Suprapubic skin (tissue), 4 donors: ENCODE data around the gene PARP15.

ENCODE experiments used
- POLR2A ChIP-seq, 2 donors: fragments of 450-650 bp; IDR thresholded peaks; one replicate each; pipeline ENCODE4 v1.6.1; 2017; ENCODE audit warnings: antibody characterized with exemption in 2 of 2, mild to moderate bottlenecking in 2 of 2, moderate library complexity in 2 of 2
- POLR2AphosphoS5 ChIP-seq, 3 donors: sonication (generic); formaldehyde crosslinking; IDR thresholded peaks; one replicate each; pipeline ENCODE4 v1.6.1; 2017; ENCODE audit warnings: antibody characterized with exemption in 3 of 3
- TF ChIP-seq, protein P1 (sequence below), 2 donors: fragments of 200-600 bp in 1 of 2; fragments of 450-650 bp in 1 of 2; sonication (generic) in 1 of 2; IDR thresholded peaks; one replicate each; pipeline ENCODE4 v1.5.1; 2016 to 2019; ENCODE audit warnings: antibody characterized with exemption in 2 of 2, mild to moderate bottlenecking in 1 of 2, moderate library complexity in 1 of 2

- TF ChIP-seq POLR2A (IDR thresholded peaks at IDR 0.05): no peak
- TF ChIP-seq, protein P1, sequence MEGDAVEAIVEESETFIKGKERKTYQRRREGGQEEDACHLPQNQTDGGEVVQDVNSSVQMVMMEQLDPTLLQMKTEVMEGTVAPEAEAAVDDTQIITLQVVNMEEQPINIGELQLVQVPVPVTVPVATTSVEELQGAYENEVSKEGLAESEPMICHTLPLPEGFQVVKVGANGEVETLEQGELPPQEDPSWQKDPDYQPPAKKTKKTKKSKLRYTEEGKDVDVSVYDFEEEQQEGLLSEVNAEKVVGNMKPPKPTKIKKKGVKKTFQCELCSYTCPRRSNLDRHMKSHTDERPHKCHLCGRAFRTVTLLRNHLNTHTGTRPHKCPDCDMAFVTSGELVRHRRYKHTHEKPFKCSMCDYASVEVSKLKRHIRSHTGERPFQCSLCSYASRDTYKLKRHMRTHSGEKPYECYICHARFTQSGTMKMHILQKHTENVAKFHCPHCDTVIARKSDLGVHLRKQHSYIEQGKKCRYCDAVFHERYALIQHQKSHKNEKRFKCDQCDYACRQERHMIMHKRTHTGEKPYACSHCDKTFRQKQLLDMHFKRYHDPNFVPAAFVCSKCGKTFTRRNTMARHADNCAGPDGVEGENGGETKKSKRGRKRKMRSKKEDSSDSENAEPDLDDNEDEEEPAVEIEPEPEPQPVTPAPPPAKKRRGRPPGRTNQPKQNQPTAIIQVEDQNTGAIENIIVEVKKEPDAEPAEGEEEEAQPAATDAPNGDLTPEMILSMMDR (IDR thresholded peaks at IDR 0.05): no peak
- TF ChIP-seq POLR2AphosphoS5 (IDR thresholded peaks at IDR 0.05): no peak
These were observed 41.4 kb upstream of the PARP15 start for GRCh38 chr3:122535964-122536631.
